HEK293 (cell line): Measurements from ENCODE around the gene NLRP13.

Experiments
- CTCF ChIA-PET: fragments of 350-600 bp; formaldehyde crosslinking; extraction: SDS; loops from one replicate; lab custom pipeline; 2021; ENCODE audit warnings: antibody characterized with exemption; lab: Yijun Ruan, JAX
- POLR2A ChIA-PET: fragments of 300-600 bp; formaldehyde crosslinking; extraction: SDS; loops from one replicate; lab custom pipeline; 2020; ENCODE audit warnings: antibody characterized with exemption, inconsistent platforms; lab: Yijun Ruan, JAX
- H3K27ac ChIP-seq: fragments of 200-500 bp; sonication (Bioruptor generic); 2 replicates; pipeline ENCODE4 v1.5.1; 2014; ENCODE audit warnings: low read depth, low read length, control low read depth, inconsistent platforms; ENCODE audit errors: extremely low read depth
- H3K36me3 ChIP-seq, 2 experiments: fragments of 200-500 bp in 1 of 2; sonication (Bioruptor generic) in 1 of 2; 1 replicate in 1 of 2; 2 replicates in 1 of 2; pipeline ENCODE4 v1.5.1; 2014 to 2017; ENCODE audit warnings: inconsistent platforms in 2 of 2, low read length in 2 of 2; ENCODE audit not compliant: control insufficient read depth in 2 of 2, insufficient read depth in 1 of 2
- H3K4me1 ChIP-seq: fragments of 200-500 bp; sonication (Bioruptor generic); 2 replicates; pipeline ENCODE4 v1.5.1; 2014; ENCODE audit warnings: mild to moderate bottlenecking, low read length, inconsistent platforms; ENCODE audit not compliant: control insufficient read depth, insufficient read depth
- H3K4me3 ChIP-seq: 2 replicates; pipeline ENCODE4 v1.5.1; 2011; ENCODE audit warnings: low read depth, mild to moderate bottlenecking, control low read depth, low read length, moderate library complexity
- H3K9me3 ChIP-seq: fragments of 200-500 bp; sonication (Bioruptor generic); 2 replicates; pipeline ENCODE4 v1.5.1; 2014; ENCODE audit warnings: low read depth, low read length, inconsistent platforms; ENCODE audit not compliant: control insufficient read depth, insufficient read depth
- ATF2 ChIP-seq: fragments of 450-650 bp; formaldehyde crosslinking; IDR thresholded peaks from 2 replicates; pipeline ENCODE4 v1.5.1; 2016; ENCODE audit warnings: missing biosample characterization, missing genetic modification characterization, low read depth
- GFI1B ChIP-seq: fragments of 450-650 bp; formaldehyde crosslinking; IDR thresholded peaks from 2 replicates; pipeline ENCODE4 v1.5.1; 2016; ENCODE audit warnings: missing biosample characterization, missing genetic modification characterization
- KLF16 ChIP-seq: fragments of 450-650 bp; formaldehyde crosslinking; IDR thresholded peaks from 2 replicates; pipeline ENCODE4 v1.5.1; 2017; ENCODE audit warnings: missing biosample characterization, missing genetic modification characterization
- KLF7 ChIP-seq: fragments of 450-650 bp; formaldehyde crosslinking; IDR thresholded peaks from 2 replicates; pipeline ENCODE4 v1.5.1; 2016; ENCODE audit warnings: missing biosample characterization, missing genetic modification characterization, borderline replicate concordance
- KLF9 ChIP-seq: fragments of 450-650 bp; formaldehyde crosslinking; IDR thresholded peaks from 2 replicates; pipeline ENCODE4 v1.5.1; 2016; ENCODE audit warnings: missing biosample characterization, missing genetic modification characterization, low read depth
- SCRT2 ChIP-seq: fragments of 450-650 bp; formaldehyde crosslinking; IDR thresholded peaks from 2 replicates; pipeline ENCODE4 v1.5.1; 2016; ENCODE audit warnings: missing biosample characterization, missing genetic modification characterization
- TCF7L2 ChIP-seq: IDR thresholded peaks from 2 replicates; pipeline ENCODE4 v1.6.1; 2011; ENCODE audit warnings: low read depth, mild to moderate bottlenecking, inconsistent platforms, low read length, moderate library complexity, borderline replicate concordance
- ZBTB10 ChIP-seq: fragments of 450-650 bp; formaldehyde crosslinking; IDR thresholded peaks from 2 replicates; pipeline ENCODE4 v1.5.1; 2016; ENCODE audit warnings: missing biosample characterization, missing genetic modification characterization
- ZBTB26 ChIP-seq: fragments of 450-650 bp; formaldehyde crosslinking; optimal IDR thresholded peaks from 2 replicates; pipeline ENCODE3; 2016; ENCODE audit warnings: missing biosample characterization, mild to moderate bottlenecking, missing genetic modification characterization
- ZBTB49 ChIP-seq: fragments of 450-650 bp; formaldehyde crosslinking; IDR thresholded peaks from 2 replicates; pipeline ENCODE4 v1.5.1; 2016; ENCODE audit warnings: missing biosample characterization, missing genetic modification characterization, low read depth
- ZEB2 ChIP-seq: fragments of 450-650 bp; formaldehyde crosslinking; IDR thresholded peaks from 2 replicates; pipeline ENCODE4 v1.5.1; 2016; ENCODE audit warnings: missing biosample characterization, missing genetic modification characterization
- ZFP3 ChIP-seq: fragments of 450-650 bp; formaldehyde crosslinking; IDR thresholded peaks from 2 replicates; pipeline ENCODE4 v1.5.1; 2016; ENCODE audit warnings: low read depth, missing biosample characterization, missing genetic modification characterization
- ZNF114 ChIP-seq: fragments of 450-650 bp; formaldehyde crosslinking; IDR thresholded peaks from 2 replicates; pipeline ENCODE4 v1.5.0; 2017; ENCODE audit warnings: missing biosample characterization, missing genetic modification characterization
- ZNF121 ChIP-seq: fragments of 450-650 bp; formaldehyde crosslinking; IDR thresholded peaks from 2 replicates; pipeline ENCODE4 v1.5.1; 2016; ENCODE audit warnings: missing biosample characterization, missing genetic modification characterization
- ZNF174 ChIP-seq: fragments of 450-650 bp; formaldehyde crosslinking; IDR thresholded peaks from 2 replicates; pipeline ENCODE4 v1.5.0; 2017; ENCODE audit warnings: missing biosample characterization, mild to moderate bottlenecking, missing genetic modification characterization
- ZNF175 ChIP-seq: fragments of 450-650 bp; formaldehyde crosslinking; IDR thresholded peaks from 2 replicates; pipeline ENCODE4 v1.5.1; 2016; ENCODE audit warnings: missing biosample characterization, missing genetic modification characterization
- ZNF184 ChIP-seq: fragments of 450-650 bp; IDR thresholded peaks from 2 replicates; pipeline ENCODE4 v1.5.1; 2018; ENCODE audit warnings: missing biosample characterization, mild to moderate bottlenecking, missing genetic modification characterization
- ZNF248 ChIP-seq: fragments of 450-650 bp; formaldehyde crosslinking; IDR thresholded peaks from 2 replicates; pipeline ENCODE4 v1.5.1; 2017; ENCODE audit warnings: missing biosample characterization, missing genetic modification characterization
- ZNF274 ChIP-seq, 2 experiments: fragments of 200-500 bp in 1 of 2; fragments of 450-650 bp in 1 of 2; sonication (Bioruptor generic) in 1 of 2; formaldehyde crosslinking in 1 of 2; IDR thresholded peaks; 2 replicates each; pipeline versions ENCODE4 v1.5.1 to v1.6.1; 2014 to 2016; ENCODE audit warnings: borderline replicate concordance in 1 of 2, inconsistent platforms in 1 of 2, low read length in 1 of 2, missing biosample characterization in 1 of 2, missing genetic modification characterization in 1 of 2
- ZNF404 ChIP-seq: fragments of 450-650 bp; formaldehyde crosslinking; IDR thresholded peaks from 2 replicates; pipeline ENCODE4 v1.5.1; 2017; ENCODE audit warnings: missing biosample characterization, missing genetic modification characterization
- ZNF548 ChIP-seq: fragments of 450-650 bp; formaldehyde crosslinking; IDR thresholded peaks from 2 replicates; pipeline ENCODE4 v1.5.1; 2016; ENCODE audit warnings: missing biosample characterization, missing genetic modification characterization
- ZNF580 ChIP-seq: fragments of 450-650 bp; formaldehyde crosslinking; IDR thresholded peaks from 2 replicates; pipeline ENCODE4 v1.5.1; 2016; ENCODE audit warnings: missing biosample characterization, missing genetic modification characterization
- ZNF610 ChIP-seq: fragments of 450-650 bp; formaldehyde crosslinking; IDR thresholded peaks from 2 replicates; pipeline ENCODE4 v1.5.1; 2016; ENCODE audit warnings: missing biosample characterization, missing genetic modification characterization, borderline replicate concordance
- ZNF664 ChIP-seq: fragments of 450-650 bp; formaldehyde crosslinking; IDR thresholded peaks from 2 replicates; pipeline ENCODE4 v1.5.1; 2016; ENCODE audit warnings: missing biosample characterization, missing genetic modification characterization
- ZNF791 ChIP-seq: fragments of 450-650 bp; formaldehyde crosslinking; IDR thresholded peaks from 2 replicates; pipeline ENCODE4 v1.5.1; 2016; ENCODE audit warnings: missing biosample characterization, missing genetic modification characterization
- ZNF843 ChIP-seq: fragments of 450-650 bp; formaldehyde crosslinking; IDR thresholded peaks from 2 replicates; pipeline ENCODE4 v1.5.1; 2016; ENCODE audit warnings: missing biosample characterization, missing genetic modification characterization

The NLRP13 gene

GRCh38 chr19:55858969-55859368 is 73.2 kb downstream of the NLRP13 start:
- Histone ChIP-seq H3K9me3 (no peaks in the 10 kb centered on the region), H3K36me3 (no peaks in the 10 kb centered on the region), H3K4me1 (no peaks in the 10 kb centered on the region)
- TF ChIP-seq ZBTB26 (no peak), TCF7L2 (no peak), ZNF175 (tag by site-specific recombination) (no peak), ZNF404 (no peak), ZNF184 (no peak)
- TF ChIP-seq, all 188 proteins: peak for 0
- POLR2A ChIA-PET, result no interaction called here
- H3K27ac ChIP-seq, result no peak overlapping the region
- CTCF ChIA-PET, result interaction anchor here (0.6 kb wide), 1 partner anchor 83 kb away, joined by 6 read pairs; no protein-coding TSS in a partner anchor
- H3K4me3 ChIP-seq, result no peak overlapping the region

GRCh38 chr19:55858401-55858800 is 73.7 kb downstream of the NLRP13 start:
- ChIA-PET CTCF (interaction anchor here (0.6 kb wide), 1 partner anchor 83 kb away, joined by 6 read pairs; no protein-coding TSS in a partner anchor), POLR2A (no interaction called here)
- H3K27ac ChIP-seq, result no peak overlapping the region
- no peak overlapping the region for H3K4me3 ChIP-seq
- H3K36me3 ChIP-seq, result no peaks in the 10 kb centered on the region
- no peaks in the 10 kb centered on the region for H3K4me1 ChIP-seq
- no peaks in the 10 kb centered on the region for H3K9me3 ChIP-seq
- TF ChIP-seq ZEB2 (tag by site-specific recombination) (no peak), KLF9 (tag by site-specific recombination) (no peak), ZNF114 (no peak), ZNF610 (tag by site-specific recombination) (no peak), ZFP3 (tag by site-specific recombination) (no peak), SCRT2 (tag by site-specific recombination) (no peak)

- Histone ChIP-seq H3K4me1 (no peaks in the 10 kb centered on the region), H3K4me3 (no peak overlapping the region), H3K9me3 (no peaks in the 10 kb centered on the region), H3K36me3 (no peaks in the 10 kb centered on the region), H3K27ac (no peak overlapping the region)
- ChIA-PET CTCF (no interaction called here), POLR2A (no interaction called here)
- TF ChIP-seq ZNF664 (tag by site-specific recombination), result no peak
- TF ChIP-seq ZNF548 (tag by site-specific recombination), result no peak
- TF ChIP-seq KLF16 (tag by site-specific recombination), result no peak
- no peak for TF ChIP-seq ZNF843 (tag by site-specific recombination)
- TF ChIP-seq ZNF121 (tag by site-specific recombination), result no peak
- TF ChIP-seq ZNF791 (tag by site-specific recombination), result no peak
- no peak for TF ChIP-seq KLF7 (tag by site-specific recombination)
- TF ChIP-seq ATF2 (tag by site-specific recombination), result no peak
- TF ChIP-seq ZBTB49 (tag by site-specific recombination), result no peak
- no peak for TF ChIP-seq ZNF174 (tag by site-specific recombination)
- TF ChIP-seq GFI1B, result no peak
- no peak for TF ChIP-seq ZNF248 (tag by site-specific recombination)
- TF ChIP-seq ZBTB10 (tag by site-specific recombination), result no peak
- TF ChIP-seq ZNF274 (IDR thresholded peaks at IDR 0.05; ENCODE audit: low read length), result no peak
- no peak for TF ChIP-seq ZNF274 (tag by site-specific recombination; IDR thresholded peaks at IDR 0.05; ENCODE audit: borderline replicate concordance)
- TF ChIP-seq ZNF580, result no peak
These were observed 74.2 kb downstream of the NLRP13 start for GRCh38 chr19:55857974-55858373.
